Subcutaneous adipose tissue (tissue), 4 donors: ENCODE results near the gene AKAP17A. TPM values are rescaled to one million over a fixed set of nuclear protein-coding genes. Genes with fewer than 3 reads are reported as not detected.

Experiments used
- CTCF ChIP-seq: fragments of 450-650 bp; IDR thresholded peaks from one replicate; pipeline ENCODE4 v1.5.1; 2016; ENCODE audit warnings: low read depth, mild to moderate bottlenecking, control low read depth, antibody characterized with exemption, moderate library complexity
- total RNA-seq, 4 donors: library from RNA; depleted of rRNA; stranded (reverse); fragments of >200 nt; gene quantifications; one replicate each; pipeline ENCODE4 v1.1.0, GENCODE V29; 2016

Gene AKAP17A
- total RNA-seq, 4 donors from 2014 or later, result 16.1 to 49.4 (median 30.6) TPM

DNA sequence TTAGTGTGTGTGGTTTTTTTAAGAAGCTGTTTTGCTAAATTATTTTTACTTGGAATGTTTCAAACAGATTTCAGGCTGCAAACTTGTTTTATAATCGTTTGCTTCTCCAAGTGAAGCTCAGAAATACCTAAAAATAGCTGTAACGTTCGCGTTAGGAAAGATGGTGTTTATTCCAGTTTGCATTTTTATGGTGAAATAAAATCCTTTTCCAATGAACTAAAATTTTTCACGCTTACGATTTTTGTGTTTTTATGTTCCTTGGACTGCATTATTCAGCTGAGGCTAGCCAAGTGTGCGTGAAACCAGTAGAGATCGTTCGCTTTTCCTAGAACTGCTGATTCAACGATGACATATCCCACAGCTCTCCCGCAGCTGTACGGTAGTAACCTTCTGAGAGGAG lies 10.9 kb downstream of the AKAP17A start:
- no peak for TF ChIP-seq CTCF

GRCh38 chrX:1606496-1606895 lies 15.1 kb downstream of the AKAP17A start:
- no peak for TF ChIP-seq CTCF

- TF ChIP-seq CTCF, result no peak
These were observed 17.9 kb downstream of the AKAP17A start for GRCh38 chrX:1609311-1609710.

DNA sequence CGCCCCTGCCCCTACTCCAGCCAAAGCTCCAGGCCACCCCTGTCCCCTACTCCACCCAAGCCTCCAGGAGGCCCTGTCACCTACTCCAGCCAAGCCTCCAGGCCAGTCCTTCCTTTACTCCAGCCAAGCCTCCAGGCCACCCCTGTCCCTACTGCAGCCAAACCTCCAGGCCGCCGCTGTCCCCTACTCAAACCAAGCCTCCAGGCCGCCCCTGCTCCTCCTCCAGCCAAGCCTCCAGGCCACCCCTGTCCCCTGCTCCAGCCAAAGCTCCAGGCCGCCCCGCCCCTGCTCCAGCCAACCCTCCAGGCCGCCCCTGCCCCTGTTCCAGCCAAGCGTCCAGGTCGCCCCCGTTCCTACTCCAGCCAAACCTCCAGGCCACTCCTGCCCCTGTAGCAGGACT lies 18.4 kb downstream of the AKAP17A start:
- no peak for TF ChIP-seq CTCF

GRCh38 chrX:1610166-1610565 lies 18.8 kb downstream of the AKAP17A start:
- TF ChIP-seq CTCF, result no peak

- no peak for TF ChIP-seq CTCF
These were observed 19.3 kb downstream of the AKAP17A start for GRCh38 chrX:1610736-1611135.

DNA sequence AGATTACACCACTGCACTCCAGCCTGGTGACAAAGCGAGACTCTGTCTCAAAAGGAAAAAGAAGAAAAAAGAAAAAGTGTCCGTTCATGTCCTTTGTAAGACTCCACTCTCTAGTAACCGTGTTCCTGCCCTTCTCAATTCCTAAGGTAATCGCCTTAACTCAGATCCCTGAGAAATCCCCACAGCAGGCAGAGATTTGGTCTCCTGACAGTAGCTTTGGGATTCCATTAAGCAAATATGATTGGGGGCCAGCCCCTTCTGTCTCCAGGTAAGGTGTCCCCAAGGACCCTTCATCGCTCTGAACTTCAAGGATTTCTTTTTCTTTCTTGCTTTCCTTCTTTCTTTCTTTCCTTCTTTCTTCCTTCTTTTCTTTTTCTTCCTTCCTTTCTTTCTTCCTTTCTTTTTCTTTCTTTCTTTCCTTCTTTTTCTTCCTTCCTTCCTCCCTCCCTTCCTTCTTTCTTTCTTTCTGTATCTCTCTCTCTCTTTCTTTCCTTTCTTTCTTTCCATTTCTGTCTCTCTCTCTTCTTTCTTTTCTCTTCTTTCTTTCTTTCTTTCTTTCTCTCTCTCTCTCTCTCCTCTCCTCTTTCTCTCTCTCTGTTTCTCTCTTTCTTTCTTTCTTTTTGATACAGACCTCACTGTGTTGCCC lies 21.4 kb downstream of the AKAP17A start:
- TF ChIP-seq CTCF, result no peak
